GM19452 (cell line): Measurements from ENCODE around the gene PCBP4.
"Not testable (repeated sequence)": the region's sequence is repeated elsewhere in the genome, so short reads cannot be mapped to it uniquely, and the experiment has no call there.

Experiments used
- ATAC-seq: cut with Tn5 transposase; IDR thresholded peaks from one replicate; pipeline ENCODE4 v1.9.1; 2021; ENCODE audit not compliant: unreplicated experiment

The PCBP4 gene

GRCh38 chr3:51928981-51929380 is 38.3 kb downstream of the PCBP4 start:
- not testable (repeated sequence) for ATAC-seq

DNA sequence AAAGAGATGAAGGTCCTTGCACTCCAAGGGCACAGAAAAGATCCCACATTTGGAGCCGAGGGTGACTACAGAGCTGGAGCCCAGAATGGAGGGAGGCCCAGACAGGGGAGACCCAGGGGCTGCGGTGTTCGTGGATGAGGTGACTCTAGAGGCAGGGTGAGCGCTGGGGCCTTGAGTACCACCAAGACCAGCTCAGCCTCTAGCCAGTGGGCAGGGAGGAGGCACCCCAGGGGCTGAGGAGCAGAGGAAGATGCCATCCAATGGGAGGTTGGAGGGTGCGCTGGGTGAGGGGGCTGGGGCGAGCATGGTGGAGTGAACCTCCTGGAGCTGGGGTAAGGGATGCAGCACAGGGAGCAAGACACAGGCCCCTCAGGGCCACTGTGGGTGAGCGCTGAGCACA is 38.8 kb downstream of the PCBP4 start:
- no peak for ATAC-seq

- no peak for ATAC-seq
Observed at GRCh38 chr3:51927061-51927977, 39.9 kb downstream of the PCBP4 start.

DNA sequence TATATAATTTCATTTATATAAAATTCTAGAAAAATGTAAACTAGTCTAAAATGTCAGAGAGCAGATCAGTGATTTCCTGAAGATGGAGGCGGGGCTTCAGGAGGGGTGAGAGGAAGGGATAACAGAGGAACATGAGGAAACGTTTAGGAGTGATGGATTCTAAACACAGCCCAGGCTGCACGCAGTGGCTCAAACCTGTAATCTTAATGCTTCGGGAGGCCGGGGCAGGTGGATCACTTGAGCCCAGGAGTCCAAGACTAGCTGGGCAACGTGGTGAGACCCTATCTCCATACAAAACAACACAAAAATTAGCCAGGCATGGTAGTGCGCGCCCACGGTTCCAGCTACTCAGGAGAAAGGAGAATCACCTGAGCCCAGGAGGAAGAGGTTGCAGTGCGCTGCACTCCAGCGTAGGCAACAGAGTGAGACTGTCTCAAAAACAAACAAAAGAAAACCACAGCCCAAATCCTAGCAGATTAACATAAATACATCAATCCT is 46.1 kb downstream of the PCBP4 start:
- ATAC-seq = no peak

- no peak for ATAC-seq
Observed at GRCh38 chr3:51916418-51916817, 50.8 kb downstream of the PCBP4 start.

- no peak for ATAC-seq
Observed at GRCh38 chr3:51908026-51908425, 59.2 kb downstream of the PCBP4 start.
